Testis (tissue), 2 donors: Measurements from ENCODE around the gene KIF26B.

ENCODE experiments used
- POLR2A ChIP-seq: fragments of 450-650 bp; IDR thresholded peaks from one replicate; pipeline ENCODE4 v1.6.1; 2017; ENCODE audit warnings: antibody characterized with exemption, mild to moderate bottlenecking, moderate library complexity
- TF ChIP-seq, protein P1 (sequence below), 3 experiments: fragments of 450-650 bp in 2 of 3; fragments of 200-600 bp in 1 of 3; sonication (generic) in 1 of 3; IDR thresholded peaks; one replicate each; pipeline ENCODE4 v1.5.1; 2016 to 2019; ENCODE audit warnings: antibody characterized with exemption in 3 of 3, mild to moderate bottlenecking in 2 of 3, moderate library complexity in 1 of 3

DNA sequence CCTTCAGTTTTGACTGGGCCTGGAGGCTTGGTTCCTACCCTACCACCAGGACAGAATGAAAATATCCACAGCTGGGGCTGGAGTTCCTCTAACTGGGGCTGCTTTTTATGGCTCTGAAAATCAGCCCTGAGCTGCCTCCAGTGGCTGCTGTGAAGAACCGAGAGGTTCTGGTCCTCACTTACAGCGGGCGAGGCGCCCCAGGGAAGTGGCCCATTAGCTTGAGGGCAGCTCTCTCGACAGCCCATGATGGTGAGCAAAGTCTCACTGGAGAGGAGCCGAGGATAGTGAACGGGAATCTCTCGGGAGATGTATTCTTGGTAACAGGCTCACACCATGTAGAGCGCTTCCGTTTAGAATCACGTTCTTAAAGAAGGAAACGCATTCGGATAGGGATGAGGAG lies 459.7 kb downstream of the KIF26B start:
- TF ChIP-seq, protein P1, sequence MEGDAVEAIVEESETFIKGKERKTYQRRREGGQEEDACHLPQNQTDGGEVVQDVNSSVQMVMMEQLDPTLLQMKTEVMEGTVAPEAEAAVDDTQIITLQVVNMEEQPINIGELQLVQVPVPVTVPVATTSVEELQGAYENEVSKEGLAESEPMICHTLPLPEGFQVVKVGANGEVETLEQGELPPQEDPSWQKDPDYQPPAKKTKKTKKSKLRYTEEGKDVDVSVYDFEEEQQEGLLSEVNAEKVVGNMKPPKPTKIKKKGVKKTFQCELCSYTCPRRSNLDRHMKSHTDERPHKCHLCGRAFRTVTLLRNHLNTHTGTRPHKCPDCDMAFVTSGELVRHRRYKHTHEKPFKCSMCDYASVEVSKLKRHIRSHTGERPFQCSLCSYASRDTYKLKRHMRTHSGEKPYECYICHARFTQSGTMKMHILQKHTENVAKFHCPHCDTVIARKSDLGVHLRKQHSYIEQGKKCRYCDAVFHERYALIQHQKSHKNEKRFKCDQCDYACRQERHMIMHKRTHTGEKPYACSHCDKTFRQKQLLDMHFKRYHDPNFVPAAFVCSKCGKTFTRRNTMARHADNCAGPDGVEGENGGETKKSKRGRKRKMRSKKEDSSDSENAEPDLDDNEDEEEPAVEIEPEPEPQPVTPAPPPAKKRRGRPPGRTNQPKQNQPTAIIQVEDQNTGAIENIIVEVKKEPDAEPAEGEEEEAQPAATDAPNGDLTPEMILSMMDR (IDR thresholded peaks at IDR 0.05): no peak
- TF ChIP-seq POLR2A: no peak
